SHP77 treated with DMSO at 0.1 percent for 48 hours (cell line): ENCODE results near the gene TJP3.
"Not testable (repeated sequence)": the region's sequence is repeated elsewhere in the genome, so short reads cannot be mapped to it uniquely, and the experiment has no call there.

Source experiments
- DNase-seq: peaks from one replicate; lab custom pipeline; 2025; lab: John Stamatoyannopoulos, UW

The TJP3 gene

DNA sequence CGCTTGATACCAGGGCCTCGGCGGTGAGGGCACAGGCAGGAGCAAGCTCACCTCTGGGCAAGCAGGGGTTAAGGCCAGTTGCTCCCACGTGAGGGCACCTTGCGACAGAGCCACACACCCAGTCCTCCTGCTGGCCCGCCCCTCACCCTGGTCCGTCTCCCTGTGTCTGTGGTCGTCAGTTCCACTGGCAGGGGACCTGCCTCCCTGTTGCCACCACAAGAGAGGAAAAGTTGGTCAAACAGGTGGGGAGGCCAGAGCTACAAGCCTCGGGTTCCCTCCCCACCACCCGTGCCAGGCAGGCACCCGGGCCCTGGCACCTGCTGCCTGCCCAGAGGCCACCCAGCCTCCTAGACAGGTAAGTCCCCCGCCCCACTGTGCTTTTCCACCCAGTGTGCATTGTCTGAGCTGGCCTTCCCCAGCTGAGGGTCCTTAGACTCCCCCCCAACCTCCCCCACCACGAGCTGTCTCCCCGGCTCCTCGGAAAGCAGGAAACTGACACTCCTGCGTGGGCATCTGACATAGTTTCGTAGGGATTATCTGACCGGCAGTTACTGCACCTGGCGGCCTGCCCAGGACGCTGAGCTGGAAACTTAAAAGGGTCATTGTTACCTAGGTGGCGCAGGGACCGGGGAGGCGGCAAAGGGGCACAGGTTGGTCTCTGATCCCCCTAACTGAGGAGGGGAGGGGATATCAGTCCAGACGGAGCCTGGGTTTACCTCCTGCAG, at the start of gene TJP3:
TSS of gene TJP3 (plus strand) at position 178 of the 725 bp plus-strand sequence. CDS start 20,049 bp downstream, outside the sequence.
- no peak for DNase-seq

DNA sequence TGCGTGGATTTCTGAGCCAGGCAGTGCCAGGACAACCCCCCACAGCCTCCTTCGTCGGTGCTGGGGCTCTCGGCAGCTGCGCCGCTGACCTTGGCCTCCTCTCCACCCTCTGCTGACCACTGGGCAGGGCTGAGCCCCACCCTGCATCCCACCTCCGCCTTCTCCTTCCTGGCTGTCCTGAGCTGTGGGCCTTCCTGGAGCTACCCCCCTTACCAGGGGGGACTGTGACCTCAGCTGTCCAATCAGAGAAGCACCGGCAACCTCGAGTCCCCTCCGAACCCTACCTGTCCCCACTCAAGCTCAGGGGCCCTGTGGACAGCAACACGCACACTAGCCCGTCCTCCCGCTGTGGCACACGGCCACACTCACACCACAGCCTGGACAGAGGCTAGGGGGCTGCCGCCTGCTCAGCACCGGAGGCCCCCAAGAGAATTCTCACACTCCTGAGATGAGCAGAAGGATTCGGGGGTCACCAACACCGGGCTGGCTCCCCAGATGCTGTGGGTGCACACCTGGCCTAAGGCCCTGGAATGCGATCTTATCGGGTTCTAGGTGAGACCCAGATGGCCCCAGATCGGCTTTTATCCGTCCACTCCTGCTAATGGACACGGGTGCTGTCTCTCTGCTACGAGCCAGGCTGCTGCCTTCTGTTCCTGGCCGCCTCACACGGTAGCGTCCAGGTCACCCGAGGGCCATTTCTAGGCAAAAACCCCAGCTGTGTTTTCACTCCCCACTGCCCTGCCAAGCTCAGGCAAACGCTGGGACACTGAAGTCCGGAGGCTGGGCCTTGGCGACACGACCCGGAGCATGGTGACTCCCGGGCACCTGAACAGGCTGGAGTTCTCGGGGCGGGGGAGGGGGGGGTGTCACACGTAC, 49.1 kb upstream of the TJP3 start:
- no peak for DNase-seq

GRCh38 chr19:3659746-3660112, 48.5 kb upstream of the TJP3 start:
- no peak for DNase-seq

DNA sequence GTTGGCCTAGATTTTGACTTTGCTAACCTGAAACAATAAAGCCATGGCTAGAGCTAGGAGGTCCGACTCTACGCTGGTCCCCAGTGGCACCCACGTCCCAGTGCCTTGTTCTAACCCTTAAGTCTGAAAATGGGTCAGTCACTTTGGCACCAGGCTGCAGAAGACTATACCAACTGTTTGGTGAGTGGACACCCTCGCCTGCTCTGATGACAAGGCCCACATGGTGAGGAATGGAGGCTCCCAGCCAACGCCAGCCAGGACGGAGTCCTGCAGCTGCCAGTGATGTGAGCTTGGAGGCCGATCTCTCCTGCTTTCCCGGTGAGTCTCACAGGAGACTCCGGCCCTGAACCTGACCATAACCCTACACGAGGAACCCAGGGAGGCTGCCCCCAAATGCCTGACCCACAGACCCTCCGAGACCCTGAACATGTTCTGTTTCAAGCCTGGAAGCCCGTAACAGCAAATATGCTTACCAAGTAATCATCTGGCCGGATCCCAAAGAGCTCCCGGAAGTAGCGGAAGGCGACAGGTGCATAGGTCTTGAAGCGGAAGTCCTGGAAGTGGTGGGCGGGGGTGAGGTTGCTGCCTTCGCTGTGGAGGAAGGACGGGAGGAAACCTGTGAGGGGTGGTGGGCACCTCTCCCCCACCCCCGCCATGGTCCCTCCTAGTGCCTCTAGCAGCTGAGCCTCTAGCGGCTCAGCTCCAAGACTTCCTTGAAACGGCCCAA, 47.5 kb upstream of the TJP3 start:
- no peak for DNase-seq

DNA sequence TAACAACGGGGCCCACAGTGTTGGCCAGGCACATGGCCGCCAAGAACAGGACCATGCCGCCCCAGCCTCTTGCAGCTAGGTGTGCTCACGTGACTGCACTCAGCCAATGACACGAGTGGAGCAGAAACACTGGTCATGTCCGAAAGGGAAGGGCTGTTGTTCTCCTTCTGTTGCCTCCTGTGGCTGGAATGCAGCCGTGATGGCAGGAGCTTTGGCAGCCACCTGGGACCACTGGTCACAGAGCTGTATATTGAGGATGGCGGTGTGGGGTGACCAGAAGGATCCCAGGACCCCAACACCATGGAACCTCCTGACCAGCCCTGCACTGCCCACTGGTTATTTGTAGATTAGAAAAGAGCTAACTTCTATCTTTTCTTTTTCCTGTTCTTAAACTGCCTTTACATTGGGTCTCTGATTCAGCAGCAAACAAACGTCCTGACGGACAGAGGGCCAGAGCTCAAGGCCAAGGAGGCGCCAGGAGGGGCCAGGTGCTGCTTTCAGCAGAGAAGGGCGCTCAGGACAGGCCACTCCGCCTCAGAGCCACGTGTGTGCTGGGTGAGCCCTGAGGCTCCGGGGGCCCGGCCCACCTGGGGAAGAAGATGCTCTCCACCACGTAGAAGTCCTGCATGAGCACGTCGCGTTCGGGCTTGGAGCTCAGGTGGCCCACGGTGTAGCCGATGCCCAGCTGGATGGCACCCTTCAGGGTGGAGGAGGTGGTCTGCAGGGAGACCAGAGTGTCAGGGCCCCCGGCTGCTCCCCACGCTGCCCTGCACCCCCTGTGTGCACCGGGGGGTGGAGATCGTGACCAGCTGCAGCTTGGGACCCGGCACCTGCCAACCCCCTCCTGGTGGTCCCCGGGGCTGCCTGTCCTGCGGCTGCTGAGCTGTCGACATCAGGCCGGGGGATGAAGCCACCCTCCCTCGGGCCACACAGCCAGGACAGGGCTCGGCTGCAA, 46.6 kb upstream of the TJP3 start:
- no peak for DNase-seq

GRCh38 chr19:3663838-3664237, 44.3 kb upstream of the TJP3 start:
- no peak for DNase-seq

DNA sequence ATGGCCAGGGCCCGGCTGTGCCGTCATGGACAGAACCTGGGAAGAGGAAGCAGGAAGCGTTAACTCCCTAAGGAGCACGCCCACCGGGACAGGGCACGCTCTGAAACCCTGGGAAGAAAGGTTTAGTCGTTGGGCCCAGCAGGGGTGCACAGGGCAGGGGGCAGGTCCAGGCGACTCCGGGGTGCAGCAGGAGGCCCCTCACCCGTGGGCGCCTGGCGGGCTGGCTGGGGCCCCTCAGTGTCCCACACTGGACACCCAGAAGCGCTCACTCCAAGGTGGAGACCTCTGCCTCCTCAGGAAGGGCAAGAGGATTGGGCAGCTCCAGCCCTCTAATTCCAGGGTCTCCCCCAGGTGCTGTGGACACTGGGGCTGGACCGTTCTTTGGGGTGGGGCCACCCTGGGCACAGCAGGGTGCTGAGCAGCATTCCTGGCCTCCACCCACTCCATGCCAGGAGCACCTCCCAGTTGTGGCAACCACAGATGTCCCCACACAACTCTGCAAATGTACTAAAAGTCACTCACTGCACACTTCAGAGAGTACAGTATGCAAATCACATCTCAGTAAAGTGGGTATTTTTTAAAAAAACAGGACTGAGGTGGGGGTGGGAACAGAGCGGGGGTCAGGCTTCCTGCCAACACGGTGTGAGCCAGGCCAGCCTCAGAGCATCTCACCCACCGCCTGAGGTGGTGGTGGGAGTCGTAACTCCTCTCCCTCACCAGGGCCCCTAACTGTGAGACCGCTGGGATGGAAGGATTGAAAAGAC, 43.1 kb upstream of the TJP3 start:
- DNase-seq, result no peak

GRCh38 chr19:3665681-3666544, 42.3 kb upstream of the TJP3 start:
- no peak for DNase-seq

- not testable (repeated sequence) for DNase-seq
These were observed 41.7 kb upstream of the TJP3 start for GRCh38 chr19:3666545-3666856.

DNA sequence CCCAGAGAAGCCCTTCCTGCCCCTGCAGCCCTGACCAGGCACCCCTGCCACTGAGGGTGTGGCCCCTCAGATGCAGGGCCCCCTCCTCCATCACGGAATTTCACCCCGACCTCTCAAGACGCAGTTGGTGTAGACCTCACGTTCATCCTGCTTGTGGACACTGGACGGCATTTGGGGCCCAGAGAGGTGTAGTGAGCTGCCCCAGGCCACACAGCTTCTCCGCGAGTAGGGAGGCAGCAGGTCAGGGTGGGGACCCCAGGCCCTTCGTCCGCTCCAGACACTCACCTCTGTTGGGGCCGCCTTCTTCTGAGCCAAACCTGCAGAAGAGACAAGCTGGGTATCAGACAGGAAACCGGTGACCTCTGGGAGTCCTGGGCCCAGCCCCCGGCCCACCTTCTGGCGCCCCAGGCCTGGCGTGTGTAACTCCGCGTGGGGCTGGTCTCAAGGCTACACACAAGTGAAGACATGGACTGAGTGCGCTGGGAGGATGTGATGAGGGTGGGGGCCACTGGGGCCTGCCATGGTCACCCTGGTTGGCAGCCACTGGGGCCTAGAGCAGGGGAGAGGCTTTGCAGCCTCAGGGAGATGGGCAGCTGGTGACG, 41.0 kb upstream of the TJP3 start:
- DNase-seq, result no peak

- DNase-seq, result no peak
These were observed 40.4 kb upstream of the TJP3 start for GRCh38 chr19:3667766-3668165.

DNA sequence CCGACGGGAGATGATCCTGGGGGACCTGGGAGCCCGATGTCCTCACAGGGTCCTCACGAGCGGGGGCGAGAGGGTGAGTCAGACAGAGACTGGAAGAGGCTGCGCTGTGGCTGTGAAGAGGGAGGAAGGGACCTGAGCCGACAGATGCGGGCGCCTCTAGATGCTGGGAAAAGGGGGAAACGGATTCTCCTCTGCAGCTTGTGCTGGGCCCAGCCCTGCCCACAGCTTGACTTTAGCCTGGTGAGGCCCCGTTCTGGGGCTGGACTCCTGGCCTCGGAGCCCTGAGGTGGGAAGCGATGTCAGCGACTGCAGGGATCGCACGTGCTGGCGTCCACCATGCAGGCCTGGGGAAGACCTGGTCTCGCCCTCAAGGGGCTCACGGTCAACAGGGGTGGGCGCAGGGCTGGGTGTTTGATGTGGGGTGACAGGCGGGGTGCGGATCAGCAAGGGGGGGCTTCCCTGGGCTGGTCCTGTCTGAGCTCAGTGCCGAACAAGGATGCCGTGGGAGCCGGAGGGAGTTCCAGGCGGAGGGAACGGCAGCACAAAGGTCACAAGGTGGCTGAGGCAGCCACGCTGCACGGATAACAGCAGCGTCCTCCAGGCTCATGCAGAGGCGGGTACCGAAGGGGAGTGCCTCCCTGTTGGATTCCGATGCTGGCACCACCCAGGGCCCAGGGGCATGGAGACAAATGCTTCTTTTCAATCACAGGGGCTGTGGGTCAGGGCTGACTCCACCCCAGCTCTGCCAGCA, 39.7 kb upstream of the TJP3 start:
- DNase-seq, result no peak

DNA sequence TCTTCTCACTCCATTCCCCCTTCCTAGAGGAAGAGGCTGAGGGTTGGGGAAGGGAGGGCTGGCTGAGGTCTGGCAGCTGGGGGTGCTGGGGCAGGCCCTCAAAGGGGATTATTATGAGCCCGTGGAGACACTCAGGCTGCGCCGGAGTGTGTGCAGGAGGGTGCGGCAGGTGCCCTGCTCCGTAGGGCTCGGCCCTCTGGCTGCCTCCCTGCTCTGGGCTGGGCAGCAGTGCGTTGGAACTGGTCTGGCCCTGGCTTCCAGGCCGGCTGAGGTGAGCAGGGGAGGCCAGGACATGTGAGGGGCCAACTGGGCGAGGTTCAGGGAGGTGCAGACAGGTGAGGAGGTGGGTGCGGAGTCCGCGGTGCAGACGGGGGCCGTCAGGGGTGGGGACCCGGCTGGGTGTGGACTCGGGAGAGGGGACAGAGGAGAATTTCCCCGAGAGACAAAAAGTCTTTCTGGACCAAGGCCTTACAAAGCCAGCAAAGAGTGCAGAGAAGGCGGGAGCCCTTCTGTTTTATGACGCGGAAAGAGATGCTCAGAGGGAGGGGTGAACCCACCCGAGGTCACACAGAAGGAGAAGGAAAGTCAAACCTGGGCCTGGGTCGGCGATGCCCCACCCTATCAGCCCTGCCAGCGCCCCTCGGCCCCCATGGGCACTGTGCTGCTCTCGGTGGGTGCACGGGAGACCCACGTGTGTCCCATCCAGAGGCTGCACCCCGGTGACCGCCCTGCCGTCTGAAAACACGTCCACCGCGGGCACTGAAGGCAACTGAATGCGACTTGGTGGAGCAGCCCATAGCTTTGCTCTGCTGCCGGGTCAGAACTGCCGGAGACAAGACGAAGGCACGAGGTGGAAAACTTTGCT, 38.9 kb upstream of the TJP3 start:
- no peak for DNase-seq

DNA sequence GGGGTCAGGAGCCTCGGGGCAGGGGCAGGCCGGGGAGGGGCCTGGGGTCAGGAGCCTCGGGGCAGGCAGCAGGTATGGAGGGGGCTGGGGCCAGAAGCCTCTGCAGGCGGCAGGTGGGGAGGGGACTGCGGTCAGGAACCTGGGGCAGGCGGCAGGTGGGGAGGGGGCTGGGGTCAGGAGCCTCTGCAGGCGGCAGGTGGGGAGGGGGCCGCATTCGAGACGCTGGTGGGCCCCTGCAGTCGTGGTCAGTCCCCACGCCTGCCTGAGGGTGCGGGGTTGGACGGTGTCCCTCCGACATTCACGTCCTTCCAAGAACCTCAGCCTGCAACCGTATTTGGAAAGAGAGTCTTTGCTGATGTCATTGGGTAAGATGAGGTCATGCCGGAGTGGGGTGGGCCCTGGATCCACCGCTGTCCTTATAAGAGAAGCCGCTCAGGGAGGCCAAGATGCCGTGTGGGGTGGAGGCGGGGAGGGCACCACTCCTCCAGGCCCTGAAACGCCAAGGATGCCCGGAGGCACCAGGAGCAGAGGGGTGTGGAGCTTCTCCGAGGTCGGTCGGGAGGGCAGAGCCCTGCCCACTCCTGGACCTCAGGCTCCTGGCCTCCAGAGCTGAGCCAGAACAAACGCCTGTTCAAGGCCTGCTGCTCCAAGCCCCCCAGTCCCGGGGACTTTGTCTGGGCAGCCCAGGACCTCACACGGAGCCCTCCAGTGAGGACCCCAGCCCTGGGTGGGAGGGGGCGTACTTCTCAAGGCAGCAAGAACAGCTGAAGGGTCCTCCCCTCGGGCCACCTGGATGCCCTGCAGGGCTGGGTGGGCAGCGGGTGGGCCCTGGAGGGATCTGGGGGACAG, 38.0 kb upstream of the TJP3 start:
- no peak for DNase-seq

DNA sequence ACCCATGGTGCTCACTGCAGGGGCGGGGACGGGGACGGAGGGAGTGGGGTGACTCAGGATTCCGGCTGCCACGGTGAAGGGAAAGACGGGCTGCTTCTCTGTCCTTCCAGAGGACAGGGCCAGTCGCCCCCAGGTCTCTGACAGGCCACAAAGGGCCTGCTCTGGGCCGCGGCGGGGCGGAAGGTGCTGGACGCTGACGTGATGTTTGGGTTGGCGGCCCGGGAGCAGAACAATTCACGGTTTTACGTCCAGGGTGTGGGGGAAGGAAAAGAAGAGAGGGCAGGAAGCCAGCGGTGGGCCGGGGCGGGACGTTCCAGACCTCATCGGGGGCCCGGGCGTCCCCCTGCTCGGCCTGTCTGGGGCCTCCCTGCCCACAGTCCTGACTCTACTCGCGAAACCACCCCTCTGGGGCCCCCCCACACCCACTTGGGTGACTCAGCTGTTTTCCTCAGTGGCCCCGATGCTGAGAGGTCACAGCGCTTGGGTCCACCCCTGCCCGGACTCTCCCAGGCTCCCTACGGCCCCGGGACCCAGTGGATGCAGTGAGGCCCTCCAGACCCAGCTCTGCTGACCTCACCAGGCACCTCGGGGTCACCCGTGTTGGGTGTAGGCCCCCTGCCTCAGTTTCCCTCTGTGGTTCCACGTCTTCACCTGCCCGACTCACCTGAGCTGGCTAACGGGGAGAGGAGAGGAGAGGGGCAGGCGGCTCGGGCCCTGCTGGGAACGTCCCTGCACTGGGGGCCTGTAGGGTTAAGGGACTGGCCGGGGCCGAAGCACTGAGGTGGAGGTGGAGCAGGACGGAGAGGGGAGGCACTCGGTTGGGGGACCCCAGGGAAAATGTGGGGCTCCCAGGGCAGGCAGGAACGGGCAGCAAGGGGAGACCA, 37.1 kb upstream of the TJP3 start:
- no peak for DNase-seq
